HepG2 (cell line): Measurements from ENCODE around the gene PPP2R2D. TPM values are rescaled to one million over a fixed set of nuclear protein-coding genes. Genes with fewer than 3 reads are reported as not detected.

Experiments used
- ATAC-seq: fragments of 200-7000 bp; cut with Tn5 transposase; 3 replicates; pipeline ENCODE4 v1.9.1; 2020; ENCODE audit warnings: mild to moderate bottlenecking, moderate library complexity
- BruUV-seq: library from RNA; stranded (reverse); fragments of 400-500 nt; replicated peaks from 2 replicates; lab custom pipeline; 2021; lab: Mats Ljungman, UMichigan
- CTCF ChIA-PET: fragments of 300-600 bp; formaldehyde crosslinking; extraction: SDS; loops from one replicate; lab custom pipeline; 2021; ENCODE audit warnings: low total read pairs, inconsistent platforms, low intra/inter-chr PET ratio; lab: Yijun Ruan, JAX
- POLR2A ChIA-PET: fragments of 350-600 bp; sonication (Branson Sonifier 250); formaldehyde crosslinking; loops from one replicate; lab custom pipeline; 2020; ENCODE audit warnings: antibody characterized with exemption, inconsistent platforms; lab: Yijun Ruan, JAX
- DNase-seq: peaks from one replicate; pipeline ENCODE4 v3.0.0-alpha.2; 2015; ENCODE audit warnings: low spot score
- FAIRE-seq: peaks from 3 replicates; lab custom pipeline; 2011; peaks lifted over from hg19 to GRCh38; lab: Jason Lieb, UNC
- H2AFZ ChIP-seq: one replicate; pipeline ENCODE4 v1.6.1; 2011; ENCODE audit warnings: low read length, inconsistent platforms
- H3K27ac ChIP-seq: fragments of 300-600 bp; 3 replicates; pipeline ENCODE4 v1.8.0; 2011; ENCODE audit warnings: mixed run types, mild to moderate bottlenecking, mixed read lengths, low read length, inconsistent platforms; ENCODE audit not compliant: insufficient read depth; ENCODE audit errors: extremely low read length
- H3K27me3 ChIP-seq, 2 experiments: fragments of 200-600 bp in 1 of 2; 2 replicates in 1 of 2; 3 replicates in 1 of 2; pipeline versions ENCODE4 v1.6.0 to v1.8.0; 2011; ENCODE audit warnings: low read length in 2 of 2, mild to moderate bottlenecking in 2 of 2, moderate library complexity in 2 of 2, inconsistent platforms in 1 of 2; ENCODE audit not compliant: insufficient read depth in 2 of 2, control insufficient read depth in 1 of 2
- H3K36me3 ChIP-seq, 2 experiments: fragments of 200-600 bp in 1 of 2; replicated peaks in 1 of 2; 2 replicates in 1 of 2; 3 replicates in 1 of 2; pipeline versions ENCODE4 v1.5.1 to v1.8.0; 2011; ENCODE audit warnings: low read length in 2 of 2, inconsistent platforms in 1 of 2; ENCODE audit not compliant: insufficient read depth in 2 of 2, control insufficient read depth in 1 of 2
- H3K4me1 ChIP-seq: 2 replicates; pipeline ENCODE4 v1.5.1; 2012; ENCODE audit warnings: low read length, inconsistent platforms; ENCODE audit not compliant: insufficient read depth
- H3K4me2 ChIP-seq: 2 replicates; pipeline ENCODE4 v1.6.0; 2011; ENCODE audit warnings: low read depth, low read length, inconsistent platforms
- H3K4me3 ChIP-seq, 3 experiments: fragments of 200-600 bp in 1 of 3; sonication (generic), shearing (Covaris generic) in 1 of 3; replicated peaks in 1 of 3; 2 replicates each; pipeline ENCODE4 v1.5.1; 2011 to 2016; ENCODE audit warnings: low read length in 3 of 3, inconsistent platforms in 2 of 3, low read depth in 2 of 3, mild to moderate bottlenecking in 2 of 3, control low read depth in 1 of 3, mixed read lengths in 1 of 3; ENCODE audit not compliant: insufficient read depth in 1 of 3
- H3K79me2 ChIP-seq: one replicate; pipeline ENCODE4 v1.6.1; 2011; ENCODE audit warnings: low read length, inconsistent platforms; ENCODE audit not compliant: insufficient read depth
- H3K9ac ChIP-seq: 2 replicates; pipeline ENCODE4 v1.6.0; 2011; ENCODE audit warnings: mild to moderate bottlenecking, low read depth, low read length, inconsistent platforms; ENCODE audit not compliant: insufficient read depth
- H3K9me3 ChIP-seq: 2 replicates; pipeline ENCODE4 v1.5.1; 2012; ENCODE audit warnings: mild to moderate bottlenecking, low read length
- H4K20me1 ChIP-seq: 2 replicates; pipeline ENCODE4 v1.6.0; 2011; ENCODE audit warnings: inconsistent platforms, mild to moderate bottlenecking, low read length, moderate library complexity; ENCODE audit not compliant: insufficient read depth
- POLR2G ChIP-seq: fragments of 200-400 bp; formaldehyde crosslinking; IDR thresholded peaks from 2 replicates; pipeline ENCODE4 v1.6.1; 2018; ENCODE audit warnings: mild to moderate bottlenecking, low read depth, low read length, moderate library complexity
- SAP130 ChIP-seq: IDR thresholded peaks from 2 replicates; pipeline ENCODE4 v1.6.1; 2016; ENCODE audit warnings: low read depth
- TBX2 ChIP-seq: sonication (generic); formaldehyde crosslinking; IDR thresholded peaks from 2 replicates; pipeline ENCODE4 v1.5.0; 2020; ENCODE audit warnings: missing genetic modification reagents, mild to moderate bottlenecking, borderline replicate concordance
- ZFY ChIP-seq: sonication (generic); formaldehyde crosslinking; IDR thresholded peaks from 2 replicates; pipeline ENCODE4 v1.4.0; 2020; ENCODE audit warnings: missing genetic modification reagents
- ZNF564 ChIP-seq: sonication (generic); formaldehyde crosslinking; IDR thresholded peaks from 2 replicates; pipeline ENCODE4 v1.8.1; 2023; ENCODE audit warnings: mild to moderate bottlenecking, missing genetic modification reagents
- ZNF597 ChIP-seq: sonication (generic); formaldehyde crosslinking; IDR thresholded peaks from 2 replicates; pipeline ENCODE4 v1.5.0; 2020; ENCODE audit warnings: missing genetic modification reagents
- WGBS: methylation state at CpG from one replicate; pipeline ENCODE4 v1.1.6; 2017; ENCODE audit warnings: low lambda C conversion rate; 5-methylcytosine and 5-hydroxymethylcytosine counted together
- in situ Hi-C: cut with HindIII; loops from 2 replicates; pipeline ENCODE4 v1.10.0; 2017; ENCODE audit warnings: low pct_unique_long_range_greater_than_20kb; ENCODE audit not compliant: extremely low pct_ligation_motif_present
- intact Hi-C: fragments of 100-400 bp; cut with micrococcal nuclease; formaldehyde crosslinking; loops from one replicate; pipeline ENCODE4 v1.10.0; 2022; ENCODE audit not compliant: unreplicated experiment
- polyA plus RNA-seq, 8 experiments: library from polyadenylated mRNA; depleted of rRNA in 3 of 8; stranded (reverse) in 7 of 8; unstranded in 1 of 8; fragments of >200 nt; fragmentation: Illumina TruSeq in 4 of 8; extraction: Trizol in 4 of 8; gene quantifications; 2 replicates each; pipeline versions ENCODE4 v1.2.1 to v1.2.3, GENCODE V29; 2011 to 2016; ENCODE audit warnings: low read depth in 4 of 8, missing spikeins in 1 of 8, mixed read lengths in 1 of 8; ENCODE audit not compliant: insufficient read depth in 1 of 8
- total RNA-seq, 5 experiments: library from RNA; depleted of rRNA; stranded (reverse); fragments of >200 nt; fragmentation: Illumina TruSeq; extraction: Trizol; gene quantifications; 2 replicates each; pipeline ENCODE4 v1.2.3, GENCODE V29; 2016; ENCODE audit warnings: low read depth in 1 of 5
- TF ChIP-seq, protein P1 (sequence below): sonication (generic); formaldehyde crosslinking; IDR thresholded peaks from 2 replicates; pipeline ENCODE4 v1.5.1; 2020; ENCODE audit warnings: missing genetic modification reagents, mild to moderate bottlenecking, borderline replicate concordance
- TF ChIP-seq, protein P2 (sequence below): sonication (generic); formaldehyde crosslinking; IDR thresholded peaks from 2 replicates; pipeline ENCODE4 v1.5.0; 2020; ENCODE audit warnings: mild to moderate bottlenecking, missing genetic modification reagents, borderline replicate concordance

The PPP2R2D gene
- total and polyA plus RNA-seq, 2 of the 13 experiments (the other 11 are each of a cell fraction or from before 2014, with no cell fraction given): 32.7 to 33.2 TPM

GRCh38 chr10:131978366-131978765 is 77.6 kb downstream of the PPP2R2D start (continued):
- TF ChIP-seq, protein P1, sequence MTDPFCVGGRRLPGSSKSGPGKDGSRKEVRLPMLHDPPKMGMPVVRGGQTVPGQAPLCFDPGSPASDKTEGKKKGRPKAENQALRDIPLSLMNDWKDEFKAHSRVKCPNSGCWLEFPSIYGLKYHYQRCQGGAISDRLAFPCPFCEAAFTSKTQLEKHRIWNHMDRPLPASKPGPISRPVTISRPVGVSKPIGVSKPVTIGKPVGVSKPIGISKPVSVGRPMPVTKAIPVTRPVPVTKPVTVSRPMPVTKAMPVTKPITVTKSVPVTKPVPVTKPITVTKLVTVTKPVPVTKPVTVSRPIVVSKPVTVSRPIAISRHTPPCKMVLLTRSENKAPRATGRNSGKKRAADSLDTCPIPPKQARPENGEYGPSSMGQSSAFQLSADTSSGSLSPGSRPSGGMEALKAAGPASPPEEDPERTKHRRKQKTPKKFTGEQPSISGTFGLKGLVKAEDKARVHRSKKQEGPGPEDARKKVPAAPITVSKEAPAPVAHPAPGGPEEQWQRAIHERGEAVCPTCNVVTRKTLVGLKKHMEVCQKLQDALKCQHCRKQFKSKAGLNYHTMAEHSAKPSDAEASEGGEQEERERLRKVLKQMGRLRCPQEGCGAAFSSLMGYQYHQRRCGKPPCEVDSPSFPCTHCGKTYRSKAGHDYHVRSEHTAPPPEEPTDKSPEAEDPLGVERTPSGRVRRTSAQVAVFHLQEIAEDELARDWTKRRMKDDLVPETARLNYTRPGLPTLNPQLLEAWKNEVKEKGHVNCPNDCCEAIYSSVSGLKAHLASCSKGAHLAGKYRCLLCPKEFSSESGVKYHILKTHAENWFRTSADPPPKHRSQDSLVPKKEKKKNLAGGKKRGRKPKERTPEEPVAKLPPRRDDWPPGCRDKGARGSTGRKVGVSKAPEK (CRISPR knock-in tag): no peak
- TF ChIP-seq SAP130 (CRISPR knock-in tag): peak; percentile 41; the same call in 1 of the 2 replicates

- ChIA-PET POLR2A (interaction anchor here (1.6 to 4.3 kb wide), 3 partner anchors 19 to 87 kb away, joined by 3 to 49 read pairs (median 17); partner anchors contain the start of gene PPP2R2D), CTCF (no interaction called here)
- no peaks in the 10 kb centered on the region for H3K9me3 ChIP-seq
- H3K79me2 ChIP-seq: peaks cover 78% of the 10 kb centered on the region
- no peak for DNase-seq
- peaks cover 71% of the 10 kb centered on the region for H4K20me1 ChIP-seq
- peak overlapping the region; percentile 88 to 98 (median 91) for H3K4me3 ChIP-seq
- no TSS peak for BruUV-seq
- H3K27ac ChIP-seq: peak overlapping the region; percentile 15
- peaks cover 73% of the 10 kb centered on the region for H3K4me1 ChIP-seq
- TF ChIP-seq TBX2 (CRISPR knock-in tag) (peak; percentile 4; the same call in 1 of the 2 replicates), ZNF597 (CRISPR knock-in tag) (no peak), ZFY (CRISPR knock-in tag) (peak; percentile 14; the same call in 1 of the 2 replicates), ZNF564 (CRISPR knock-in tag) (no peak), POLR2G (0 out of 2 replicates have a peak, but pooled peaks have one; percentile 0)
- TF ChIP-seq, protein P2, sequence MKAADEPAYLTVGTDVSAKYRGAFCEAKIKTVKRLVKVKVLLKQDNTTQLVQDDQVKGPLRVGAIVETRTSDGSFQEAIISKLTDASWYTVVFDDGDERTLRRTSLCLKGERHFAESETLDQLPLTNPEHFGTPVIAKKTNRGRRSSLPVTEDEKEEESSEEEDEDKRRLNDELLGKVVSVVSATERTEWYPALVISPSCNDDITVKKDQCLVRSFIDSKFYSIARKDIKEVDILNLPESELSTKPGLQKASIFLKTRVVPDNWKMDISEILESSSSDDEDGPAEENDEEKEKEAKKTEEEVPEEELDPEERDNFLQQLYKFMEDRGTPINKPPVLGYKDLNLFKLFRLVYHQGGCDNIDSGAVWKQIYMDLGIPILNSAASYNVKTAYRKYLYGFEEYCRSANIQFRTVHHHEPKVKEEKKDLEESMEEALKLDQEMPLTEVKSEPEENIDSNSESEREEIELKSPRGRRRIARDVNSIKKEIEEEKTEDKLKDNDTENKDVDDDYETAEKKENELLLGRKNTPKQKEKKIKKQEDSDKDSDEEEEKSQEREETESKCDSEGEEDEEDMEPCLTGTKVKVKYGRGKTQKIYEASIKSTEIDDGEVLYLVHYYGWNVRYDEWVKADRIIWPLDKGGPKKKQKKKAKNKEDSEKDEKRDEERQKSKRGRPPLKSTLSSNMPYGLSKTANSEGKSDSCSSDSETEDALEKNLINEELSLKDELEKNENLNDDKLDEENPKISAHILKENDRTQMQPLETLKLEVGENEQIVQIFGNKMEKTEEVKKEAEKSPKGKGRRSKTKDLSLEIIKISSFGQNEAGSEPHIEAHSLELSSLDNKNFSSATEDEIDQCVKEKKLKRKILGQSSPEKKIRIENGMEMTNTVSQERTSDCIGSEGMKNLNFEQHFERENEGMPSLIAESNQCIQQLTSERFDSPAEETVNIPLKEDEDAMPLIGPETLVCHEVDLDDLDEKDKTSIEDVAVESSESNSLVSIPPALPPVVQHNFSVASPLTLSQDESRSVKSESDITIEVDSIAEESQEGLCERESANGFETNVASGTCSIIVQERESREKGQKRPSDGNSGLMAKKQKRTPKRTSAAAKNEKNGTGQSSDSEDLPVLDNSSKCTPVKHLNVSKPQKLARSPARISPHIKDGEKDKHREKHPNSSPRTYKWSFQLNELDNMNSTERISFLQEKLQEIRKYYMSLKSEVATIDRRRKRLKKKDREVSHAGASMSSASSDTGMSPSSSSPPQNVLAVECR (CRISPR knock-in tag): peak; percentile 29; the same call in 1 of the 2 replicates
- peak overlapping the region; percentile 91 for H3K4me2 ChIP-seq
- intact Hi-C loops (loop anchor here (2.0 to 5.0 kb wide), 2 partner anchors 44 to 77 kb away; partner anchors contain the start of gene PPP2R2D), in situ Hi-C loops (loop anchor here (5.0 kb wide), 1 partner anchor 43 kb away; no protein-coding TSS in a partner anchor)
- ATAC-seq: no peak
- 56% methylated on average over 6 of the region's 6 CpGs for WGBS
- peaks cover 9 to 32% of the 10 kb centered on the region in 2 experiments for H3K36me3 ChIP-seq
- no peaks in the 10 kb centered on the region; a peak in 1 of 5 replicates for H3K27me3 ChIP-seq
- FAIRE-seq: no peak
- H2AFZ ChIP-seq: no peak overlapping the region
- H3K9ac ChIP-seq: peak overlapping the region; percentile 91
Observed at GRCh38 chr10:131978851-131979250, 78.0 kb downstream of the PPP2R2D start.
